H9 (cell line): Measurements from ENCODE around the gene PLD5. TPM values are rescaled to one million over a fixed set of nuclear protein-coding genes. Genes with fewer than 3 reads are reported as not detected.

Experiments
- DNase-seq: peaks from one replicate; pipeline ENCODE4 v3.0.0-alpha.2; 2017
- H2AFZ ChIP-seq: one replicate; pipeline ENCODE4 v1.6.1; 2013; ENCODE audit warnings: mild to moderate bottlenecking, low read length, control low read depth, moderate library complexity
- H2AK5ac ChIP-seq: 2 replicates; pipeline ENCODE4 v1.6.1; 2013; ENCODE audit warnings: low read length, control low read depth, mixed read lengths; ENCODE audit not compliant: insufficient read length
- H2BK120ac ChIP-seq: one replicate; pipeline ENCODE4 v1.6.1; 2013; ENCODE audit warnings: low read depth, mild to moderate bottlenecking, low read length, control low read depth, inconsistent platforms; ENCODE audit not compliant: poor library complexity, severe bottlenecking
- H2BK12ac ChIP-seq: 2 replicates; pipeline ENCODE4 v1.6.1; 2013; ENCODE audit warnings: low read length, control low read depth, mixed read lengths, low read depth; ENCODE audit not compliant: insufficient read length
- H2BK15ac ChIP-seq: 2 replicates; pipeline ENCODE4 v1.6.1; 2013; ENCODE audit warnings: low read depth, low read length, control low read depth
- H2BK20ac ChIP-seq: one replicate; pipeline ENCODE4 v1.6.1; 2013; ENCODE audit warnings: low read depth, mild to moderate bottlenecking, low read length, control low read depth, inconsistent platforms; ENCODE audit not compliant: poor library complexity, severe bottlenecking
- H2BK5ac ChIP-seq: 2 replicates; pipeline ENCODE4 v1.6.1; 2013; ENCODE audit warnings: low read length, control low read depth, mixed read lengths; ENCODE audit not compliant: insufficient read length
- H3K14ac ChIP-seq: 2 replicates; pipeline ENCODE4 v1.6.1; 2013; ENCODE audit warnings: low read length, control low read depth; ENCODE audit not compliant: insufficient read depth
- H3K18ac ChIP-seq: 2 replicates; pipeline ENCODE4 v1.6.1; 2013; ENCODE audit warnings: low read depth, mild to moderate bottlenecking, mixed read lengths, low read length, control low read depth; ENCODE audit not compliant: insufficient read length
- H3K23ac ChIP-seq: 2 replicates; pipeline ENCODE4 v1.6.1; 2013; ENCODE audit warnings: low read length, control low read depth, mixed read lengths, low read depth; ENCODE audit not compliant: insufficient read length
- H3K23me2 ChIP-seq: 2 replicates; pipeline ENCODE4 v1.6.1; 2013; ENCODE audit warnings: low read depth, mild to moderate bottlenecking, mixed read lengths, low read length, control low read depth; ENCODE audit not compliant: insufficient read length, poor library complexity, severe bottlenecking
- H3K27ac ChIP-seq: 2 replicates; pipeline ENCODE4 v1.5.1; 2013; ENCODE audit warnings: low read length, control low read depth, mixed read lengths, low read depth; ENCODE audit not compliant: insufficient read length
- H3K27me3 ChIP-seq: 2 replicates; pipeline ENCODE4 v1.6.1; 2013; ENCODE audit warnings: low read length, control low read depth, inconsistent platforms; ENCODE audit not compliant: insufficient read depth
- H3K4ac ChIP-seq: 2 replicates; pipeline ENCODE4 v1.6.1; 2013; ENCODE audit warnings: low read depth, mild to moderate bottlenecking, control low read depth, inconsistent platforms, low read length, moderate library complexity
- H3K4me1 ChIP-seq: 2 replicates; pipeline ENCODE4 v1.6.1; 2013; ENCODE audit warnings: low read length, control low read depth, inconsistent platforms; ENCODE audit not compliant: insufficient read depth
- H3K4me2 ChIP-seq: 2 replicates; pipeline ENCODE4 v1.6.1; 2013; ENCODE audit warnings: low read length, control low read depth, mixed read lengths; ENCODE audit not compliant: insufficient read length, insufficient read depth
- H3K56ac ChIP-seq: 2 replicates; pipeline ENCODE4 v1.6.1; 2013; ENCODE audit warnings: low read depth, mild to moderate bottlenecking, mixed read lengths, low read length, control low read depth; ENCODE audit not compliant: insufficient read length
- H3K79me1 ChIP-seq: 2 replicates; pipeline ENCODE4 v1.6.1; 2013; ENCODE audit warnings: low read depth, mild to moderate bottlenecking, moderate library complexity, low read length, control low read depth, inconsistent platforms; ENCODE audit not compliant: insufficient read depth, poor library complexity, severe bottlenecking
- H3K79me2 ChIP-seq: 2 replicates; pipeline ENCODE4 v1.6.1; 2013; ENCODE audit warnings: low read length, control low read depth, inconsistent platforms; ENCODE audit not compliant: insufficient read depth
- H3K9ac ChIP-seq: 2 replicates; pipeline ENCODE4 v1.6.1; 2013; ENCODE audit warnings: low read length, control low read depth, mixed read lengths; ENCODE audit not compliant: insufficient read length; ENCODE audit errors: extremely low read depth
- H3K9me3 ChIP-seq: one replicate; pipeline ENCODE4 v1.6.1; 2013; ENCODE audit warnings: low read depth, low read length, inconsistent platforms; ENCODE audit not compliant: control insufficient read depth
- H3T11ph ChIP-seq: one replicate; pipeline ENCODE4 v1.6.1; 2013; ENCODE audit warnings: mild to moderate bottlenecking, low read length, control low read depth, inconsistent platforms
- H4K20me1 ChIP-seq: one replicate; pipeline ENCODE4 v1.6.1; 2013; ENCODE audit not compliant: control insufficient read depth, insufficient read length, insufficient read depth
- H4K5ac ChIP-seq: 2 replicates; pipeline ENCODE4 v1.6.1; 2013; ENCODE audit warnings: low read depth, mild to moderate bottlenecking, mixed read lengths, low read length, control low read depth; ENCODE audit not compliant: insufficient read length
- H4K8ac ChIP-seq: replicated peaks from 2 replicates; pipeline ENCODE4 v1.6.1; 2013; ENCODE audit warnings: low read length, control low read depth, mixed read lengths, low read depth; ENCODE audit not compliant: insufficient read length
- H4K91ac ChIP-seq: 2 replicates; pipeline ENCODE4 v1.6.1; 2013; ENCODE audit warnings: low read depth, mild to moderate bottlenecking, moderate library complexity, mixed read lengths, low read length, control low read depth; ENCODE audit not compliant: insufficient read length
- H3K27ac Mint-ChIP-seq, 3 experiments: 2 replicates in 2 of 3; 3 replicates in 1 of 3; pipeline ENCODE4 v1.8.0; 2020 to 2021; ENCODE audit warnings: mixed read lengths in 3 of 3, mild to moderate bottlenecking in 1 of 3, moderate library complexity in 1 of 3
- H3K27me3 Mint-ChIP-seq: 2 replicates; pipeline ENCODE4 v1.8.0; 2021; ENCODE audit warnings: low read depth, mild to moderate bottlenecking, moderate library complexity, mixed read lengths
- H3K36me3 Mint-ChIP-seq, 3 experiments: 2 replicates in 2 of 3; 3 replicates in 1 of 3; pipeline ENCODE4 v1.8.0; 2020 to 2021; ENCODE audit warnings: low read depth in 3 of 3, mixed read lengths in 3 of 3; ENCODE audit not compliant: insufficient read depth in 1 of 3
- H3K4me1 Mint-ChIP-seq, 2 experiments: 2 replicates each; pipeline ENCODE4 v1.8.0; 2020; ENCODE audit warnings: mixed read lengths in 2 of 2
- H3K4me3 Mint-ChIP-seq, 2 experiments: 2 replicates in 1 of 2; 3 replicates in 1 of 2; pipeline ENCODE4 v1.8.0; 2020 to 2021; ENCODE audit warnings: mild to moderate bottlenecking in 2 of 2, mixed read lengths in 2 of 2, moderate library complexity in 1 of 2
- H3K9me3 Mint-ChIP-seq, 2 experiments: 2 replicates in 1 of 2; 3 replicates in 1 of 2; pipeline ENCODE4 v1.8.0; 2020; ENCODE audit warnings: mild to moderate bottlenecking in 2 of 2, mixed read lengths in 2 of 2, moderate library complexity in 1 of 2
- WGBS: extraction: QIAGEN DNeasy Blood & Tissue Kit; methylation state at CpG from one replicate; pipeline ENCODE4 v1.1.7; 2013; ENCODE audit warnings: missing lambda C conversion rate, low lambda C conversion rate, mixed read lengths; ENCODE audit not compliant: insufficient read length; ENCODE audit errors: extremely low coverage; 5-methylcytosine and 5-hydroxymethylcytosine counted together
- total RNA-seq: library from RNA; stranded (reverse); gene quantifications from 2 replicates; pipeline ENCODE4 v1.2.1, GENCODE V29; 2021
- TF ChIP-seq, protein P1 (sequence below): fragments of 200-600 bp; sonication (generic); conservative IDR thresholded peaks from 3 replicates; pipeline ENCODE4 v1.8.0; 2021; ENCODE audit warnings: antibody characterized with exemption, mild to moderate bottlenecking

PLD5 gene
- total RNA-seq, 1 experiment from 2014 or later = 5.2 TPM

DNA sequence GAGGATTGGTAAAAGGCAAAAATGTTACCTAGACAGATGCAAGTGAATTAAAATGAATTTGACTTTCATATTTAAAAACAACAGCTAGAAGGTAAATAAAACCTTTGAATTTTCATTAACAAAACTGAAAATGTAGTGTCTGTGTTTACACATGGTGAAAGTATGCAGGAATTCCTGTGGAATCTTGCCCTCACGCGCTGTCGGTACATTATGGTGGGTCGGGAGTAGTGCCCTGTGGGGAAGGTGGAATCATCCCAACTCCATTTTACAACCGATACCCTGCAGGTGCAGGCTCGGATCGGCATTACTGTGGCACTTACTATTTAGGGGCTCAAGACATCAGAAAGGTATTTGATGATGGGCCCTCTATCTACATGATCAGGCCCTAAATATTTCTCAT, 328.4 kb downstream of the PLD5 start:
- Histone ChIP-seq H3T11ph (no peak overlapping the region), H3K56ac (no peak overlapping the region), H2BK120ac (no peak overlapping the region), H3K79me1 (no peaks in the 10 kb centered on the region), H4K91ac (no peak overlapping the region), H3K18ac (no peak overlapping the region), H2BK20ac (no peak overlapping the region), H2BK12ac (no peak overlapping the region), H3K9me3 (no peaks in the 10 kb centered on the region), H4K8ac (no peak overlapping the region), H3K27ac (no peak overlapping the region), H3K23ac (no peak overlapping the region), H4K20me1 (no peaks in the 10 kb centered on the region), H2AFZ (no peak overlapping the region), H3K79me2 (no peaks in the 10 kb centered on the region), H4K5ac (no peak overlapping the region), H3K4me2 (no peak overlapping the region), H3K4me1 (no peaks in the 10 kb centered on the region; the same call in 1 of the 2 replicates), H3K4ac (no peak overlapping the region), H3K9ac (no peak overlapping the region), H2BK5ac (no peak overlapping the region), H3K27me3 (no peaks in the 10 kb centered on the region), H3K23me2 (no peaks in the 10 kb centered on the region), H2BK15ac (no peak overlapping the region), H2AK5ac (no peak overlapping the region), H3K14ac (no peak overlapping the region; the same call in 1 of the 2 replicates)
- Mint-ChIP-seq H3K27ac (peak overlapping the region in 1 of 3 experiments; percentile 5; a peak in 2 of 7 replicates), H3K27me3 (no peaks in the 10 kb centered on the region), H3K36me3 (peaks cover 2 to 15% (median 4%) of the 10 kb centered on the region in 3 experiments; a peak in 5 of 7 replicates), H3K9me3 (peaks cover 6 to 9% of the 10 kb centered on the region in 2 experiments), H3K4me1 (peaks cover 21 to 35% of the 10 kb centered on the region in 2 experiments), H3K4me3 (no peak overlapping the region)
- no CpG with 5 or more reads among the region's 7 CpGs for WGBS
- TF ChIP-seq, protein P1, sequence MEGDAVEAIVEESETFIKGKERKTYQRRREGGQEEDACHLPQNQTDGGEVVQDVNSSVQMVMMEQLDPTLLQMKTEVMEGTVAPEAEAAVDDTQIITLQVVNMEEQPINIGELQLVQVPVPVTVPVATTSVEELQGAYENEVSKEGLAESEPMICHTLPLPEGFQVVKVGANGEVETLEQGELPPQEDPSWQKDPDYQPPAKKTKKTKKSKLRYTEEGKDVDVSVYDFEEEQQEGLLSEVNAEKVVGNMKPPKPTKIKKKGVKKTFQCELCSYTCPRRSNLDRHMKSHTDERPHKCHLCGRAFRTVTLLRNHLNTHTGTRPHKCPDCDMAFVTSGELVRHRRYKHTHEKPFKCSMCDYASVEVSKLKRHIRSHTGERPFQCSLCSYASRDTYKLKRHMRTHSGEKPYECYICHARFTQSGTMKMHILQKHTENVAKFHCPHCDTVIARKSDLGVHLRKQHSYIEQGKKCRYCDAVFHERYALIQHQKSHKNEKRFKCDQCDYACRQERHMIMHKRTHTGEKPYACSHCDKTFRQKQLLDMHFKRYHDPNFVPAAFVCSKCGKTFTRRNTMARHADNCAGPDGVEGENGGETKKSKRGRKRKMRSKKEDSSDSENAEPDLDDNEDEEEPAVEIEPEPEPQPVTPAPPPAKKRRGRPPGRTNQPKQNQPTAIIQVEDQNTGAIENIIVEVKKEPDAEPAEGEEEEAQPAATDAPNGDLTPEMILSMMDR = no peak
- no peak for DNase-seq
